HPDE6-E6E7 (cell line): ENCODE data around the gene NADSYN1.

Experiments used
- DNase-seq: peaks from one replicate; pipeline ENCODE4 v3.0.0; 2011; ENCODE audit warnings: missing footprints; ENCODE audit errors: extremely low spot score

The NADSYN1 gene

GRCh38 chr11:71451596-71452198 is 1.3 kb upstream of the NADSYN1 start:
- DNase-seq, result no peak

GRCh38 chr11:71452199-71453036 is 585 bp upstream of the NADSYN1 start:
- DNase-seq, result no peak

DNA sequence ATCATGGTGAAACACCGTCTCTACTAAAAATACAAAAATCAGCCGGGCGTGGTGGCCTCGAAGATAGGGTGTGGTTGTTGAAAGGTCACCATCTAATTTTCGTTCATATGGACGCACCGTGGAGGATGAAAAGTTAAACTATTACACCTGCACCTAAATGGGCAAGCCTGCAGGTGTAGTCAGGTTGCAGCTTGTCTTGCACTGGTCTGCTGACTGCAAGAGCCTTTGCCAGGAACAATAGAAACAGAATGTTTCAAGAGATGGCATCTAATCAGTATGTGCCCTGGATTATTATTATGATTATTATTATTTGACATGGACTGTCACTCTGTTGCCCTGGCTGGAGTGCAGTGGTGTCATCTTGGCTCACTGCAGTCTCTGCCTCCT is 908 bp downstream of the NADSYN1 start:
- DNase-seq, result no peak

GRCh38 chr11:71454470-71455113 is 1.6 kb downstream of the NADSYN1 start:
- DNase-seq, result no peak

DNA sequence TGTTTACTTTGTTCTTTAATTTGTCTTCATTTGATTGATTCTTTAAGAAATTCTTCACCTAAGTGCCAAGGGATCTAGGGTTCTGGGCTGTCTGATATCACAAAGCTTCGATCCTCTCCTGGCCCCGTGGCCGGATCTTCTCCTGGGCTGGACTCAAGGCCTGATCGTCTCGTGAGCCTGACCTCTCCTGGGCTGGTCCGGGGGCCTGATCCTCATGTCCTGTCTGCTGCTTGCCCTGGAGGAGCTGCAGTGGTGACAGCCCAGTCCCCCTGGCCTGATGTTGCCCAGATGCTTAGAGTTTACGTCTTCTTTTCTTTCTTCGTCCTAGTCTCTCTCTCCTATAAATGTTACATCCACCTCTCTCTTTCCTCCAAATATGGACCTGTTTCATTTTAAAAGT is 3.3 kb downstream of the NADSYN1 start:
- DNase-seq, result no peak

DNA sequence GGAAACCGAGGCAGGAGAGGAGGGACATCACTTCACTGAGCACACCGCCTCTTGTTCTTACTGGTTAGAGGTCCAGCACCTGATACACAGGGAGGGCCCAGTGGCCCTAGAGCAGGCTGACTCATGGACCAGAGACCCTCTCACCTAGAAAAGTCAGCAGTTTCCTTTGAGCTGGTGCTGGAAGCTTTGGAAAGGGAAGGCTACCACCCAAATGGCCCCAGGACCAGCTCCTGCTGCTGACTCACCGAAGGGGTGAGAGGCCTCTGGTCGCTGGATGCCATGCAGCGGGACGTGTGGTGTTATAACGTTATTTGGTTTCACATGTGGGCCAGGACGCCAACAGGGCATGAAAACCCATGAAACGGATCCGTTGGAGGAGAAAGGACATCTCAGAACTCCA is 3.8 kb downstream of the NADSYN1 start:
- DNase-seq, result no peak

DNA sequence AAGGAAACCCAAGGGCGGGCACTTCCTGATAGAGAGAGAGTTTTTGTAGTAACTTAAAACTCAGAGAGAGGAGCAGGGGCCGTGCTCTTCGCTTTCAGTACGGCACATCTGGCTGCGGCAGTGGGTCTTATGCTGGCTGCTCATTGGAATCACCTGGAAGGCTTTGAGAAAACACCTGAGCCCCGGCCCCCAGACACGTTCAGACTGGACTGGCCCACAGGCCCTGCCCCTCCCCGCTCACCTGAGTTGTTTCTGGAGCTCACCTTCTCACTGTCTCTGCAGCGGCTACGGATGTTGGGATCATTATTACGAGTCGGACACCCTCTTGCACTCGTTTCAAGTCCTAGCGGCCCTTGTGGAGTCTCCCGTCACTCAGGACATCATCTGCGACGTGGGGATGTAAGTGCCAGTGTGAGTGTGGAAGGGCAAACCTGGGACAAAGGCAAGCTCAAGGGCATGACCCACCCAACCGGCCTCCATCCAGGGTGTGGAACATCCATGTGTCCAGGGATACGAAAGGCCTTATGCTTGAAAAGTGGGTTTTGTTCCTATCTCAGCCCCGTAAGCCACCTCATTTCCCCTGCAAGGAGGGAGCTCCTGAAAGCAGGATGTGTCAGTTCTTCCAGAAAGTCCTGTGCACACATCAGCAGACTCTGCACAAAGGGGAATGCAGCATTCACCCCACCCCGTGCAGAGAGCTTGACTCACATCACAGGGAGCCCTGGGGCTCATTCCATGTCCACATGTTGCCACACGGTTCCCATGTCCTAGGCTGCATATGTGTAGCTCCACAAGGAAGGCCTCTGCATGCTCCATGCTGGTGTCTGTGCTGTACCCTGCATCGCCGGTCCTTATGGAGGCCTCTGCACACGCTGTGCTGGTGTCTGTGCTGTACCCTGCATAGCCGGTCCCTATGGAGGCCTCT is 5.4 kb downstream of the NADSYN1 start:
- no peak for DNase-seq

DNA sequence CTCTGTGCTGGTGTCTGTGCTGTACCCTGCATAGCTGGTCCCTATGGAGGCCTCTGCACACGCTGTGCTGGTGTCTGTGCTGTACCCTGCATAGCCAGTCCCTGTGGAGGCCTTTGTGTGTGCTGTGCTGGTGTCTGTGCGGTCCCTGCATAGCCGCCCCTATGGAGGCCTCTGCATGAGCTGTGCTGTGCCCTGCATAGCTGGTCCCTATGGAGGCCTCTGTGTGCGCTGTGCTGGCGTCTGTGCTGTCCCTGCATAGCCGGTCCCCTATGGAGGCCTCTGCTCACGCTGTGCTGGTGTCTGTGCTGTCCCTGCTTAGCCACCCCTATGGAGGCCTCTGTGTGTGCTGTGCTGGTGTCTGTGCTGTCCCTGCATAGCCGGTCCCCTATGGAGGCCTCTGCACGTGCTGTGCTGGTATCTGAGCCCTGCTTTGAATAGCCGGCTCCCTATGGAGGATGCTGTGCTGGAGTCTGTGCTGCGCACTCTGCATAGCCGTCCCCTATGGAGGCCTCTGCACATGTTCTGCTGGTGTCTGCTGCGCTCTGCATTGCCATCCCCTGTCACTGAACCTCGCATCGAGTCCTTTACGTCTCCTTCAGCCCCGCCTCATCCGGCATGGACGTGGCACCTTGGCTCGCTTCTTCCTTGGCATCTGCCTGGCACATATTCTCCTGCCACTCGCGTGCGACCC is 6.2 kb downstream of the NADSYN1 start:
- no peak for DNase-seq

DNA sequence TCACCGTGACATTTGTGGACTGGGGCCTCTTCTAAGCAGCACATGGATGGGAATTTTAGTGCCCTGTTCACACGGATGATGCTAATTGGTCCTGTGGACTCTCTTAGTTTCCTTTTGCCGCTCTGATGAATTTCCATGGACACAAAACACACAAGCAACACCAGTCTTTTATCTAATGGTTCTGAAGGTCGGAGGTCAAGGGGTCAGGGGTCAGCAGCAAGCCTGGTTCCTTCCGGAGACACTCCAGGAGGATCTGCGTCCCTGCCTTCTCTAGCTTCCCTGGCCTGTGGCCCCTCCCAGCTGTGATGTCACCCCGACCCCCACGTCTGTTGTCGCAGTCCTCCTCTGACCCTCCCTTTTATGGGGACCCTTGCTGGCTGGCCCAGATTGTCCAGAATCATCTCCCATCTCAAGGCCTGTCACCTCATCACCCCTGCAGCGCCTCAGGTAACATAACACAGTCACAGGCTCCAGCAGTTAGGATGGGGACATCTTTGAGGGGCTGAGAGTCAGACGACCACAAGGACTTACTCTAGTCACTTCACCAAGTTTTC is 6.8 kb downstream of the NADSYN1 start:
- DNase-seq, result no peak

DNA sequence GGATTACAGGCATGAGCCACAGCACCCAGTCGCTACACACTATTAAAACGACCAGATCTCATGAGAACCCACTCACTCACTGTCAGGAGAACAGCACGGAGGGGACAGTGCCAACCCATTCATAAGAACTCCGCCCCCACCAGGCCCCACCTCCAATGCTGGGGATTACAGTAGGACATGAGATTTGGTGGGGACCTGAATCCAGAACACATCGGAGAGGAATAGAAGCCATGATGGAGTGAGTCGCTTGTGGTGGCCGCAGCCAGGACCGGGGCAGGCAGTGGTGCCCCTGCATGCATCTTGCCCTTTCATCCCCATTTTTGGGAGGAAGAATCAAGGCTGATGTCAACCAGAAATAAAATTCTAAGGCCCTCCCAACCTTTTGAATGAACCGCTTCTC is 8.7 kb downstream of the NADSYN1 start:
- no peak for DNase-seq

DNA sequence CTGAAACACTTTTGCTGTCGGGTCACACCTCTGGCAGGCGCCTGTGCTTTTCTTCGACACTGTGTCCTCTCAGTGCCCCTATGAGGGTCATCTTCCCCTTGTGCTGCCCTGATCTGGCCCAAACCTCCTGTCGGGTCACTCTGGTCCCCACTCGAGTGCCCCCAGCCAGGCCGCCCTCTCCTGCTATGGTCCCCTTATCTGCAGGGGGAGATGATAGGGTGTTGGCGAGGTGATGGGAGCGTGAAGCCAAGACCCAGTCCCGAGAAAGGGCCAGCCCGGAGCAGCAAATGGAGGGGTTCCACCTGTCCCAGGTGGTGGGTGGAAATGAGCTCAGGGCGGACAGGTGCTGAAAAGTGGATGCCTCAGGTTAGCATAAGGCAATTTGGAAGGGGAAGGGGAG is 9.7 kb downstream of the NADSYN1 start:
- DNase-seq, result no peak

GRCh38 chr11:71463331-71464211 is 10.6 kb downstream of the NADSYN1 start:
- DNase-seq, result no peak

DNA sequence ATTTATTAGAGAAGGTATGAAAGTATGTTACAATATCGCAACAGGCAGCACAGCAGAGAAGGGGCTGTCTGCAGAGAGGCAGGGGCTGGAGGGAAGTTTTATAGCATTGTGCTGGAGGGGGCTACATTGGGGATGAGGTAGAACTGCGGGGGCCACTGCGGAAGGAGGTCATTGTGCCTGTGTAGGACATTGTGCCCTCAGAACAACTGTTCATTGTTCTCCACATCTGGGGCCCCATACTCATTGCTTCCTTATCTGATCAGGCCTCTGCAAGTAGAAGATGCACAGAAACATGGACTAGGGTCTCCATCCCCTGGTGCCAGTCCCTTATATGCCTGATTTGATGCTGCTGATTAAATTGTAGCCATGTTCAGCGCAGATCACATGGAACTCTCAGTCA is 12.1 kb downstream of the NADSYN1 start:
- DNase-seq, result no peak

GRCh38 chr11:71466358-71466757 is 13.4 kb downstream of the NADSYN1 start:
- DNase-seq, result no peak

DNA sequence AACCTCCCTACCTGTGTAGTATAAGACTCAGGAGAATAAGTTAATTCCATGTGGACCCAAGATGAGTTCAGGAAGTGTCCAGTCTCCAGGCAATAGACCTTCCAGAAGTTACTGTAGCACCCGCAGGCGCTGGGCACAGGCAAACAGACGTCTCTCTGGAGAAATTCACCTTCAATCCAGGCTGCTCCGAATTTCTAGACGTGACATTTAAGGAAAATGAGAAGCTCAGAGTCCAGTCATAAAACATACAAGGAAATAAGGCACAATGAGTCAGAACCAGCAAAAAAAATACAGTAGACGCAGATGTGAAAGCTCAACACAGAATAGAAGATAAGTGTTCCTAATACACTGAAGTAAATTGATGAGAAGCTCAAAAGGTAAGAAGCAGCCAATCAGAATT is 14.2 kb downstream of the NADSYN1 start:
- no peak for DNase-seq

GRCh38 chr11:71470946-71471345 is 17.9 kb downstream of the NADSYN1 start:
- DNase-seq, result no peak

DNA sequence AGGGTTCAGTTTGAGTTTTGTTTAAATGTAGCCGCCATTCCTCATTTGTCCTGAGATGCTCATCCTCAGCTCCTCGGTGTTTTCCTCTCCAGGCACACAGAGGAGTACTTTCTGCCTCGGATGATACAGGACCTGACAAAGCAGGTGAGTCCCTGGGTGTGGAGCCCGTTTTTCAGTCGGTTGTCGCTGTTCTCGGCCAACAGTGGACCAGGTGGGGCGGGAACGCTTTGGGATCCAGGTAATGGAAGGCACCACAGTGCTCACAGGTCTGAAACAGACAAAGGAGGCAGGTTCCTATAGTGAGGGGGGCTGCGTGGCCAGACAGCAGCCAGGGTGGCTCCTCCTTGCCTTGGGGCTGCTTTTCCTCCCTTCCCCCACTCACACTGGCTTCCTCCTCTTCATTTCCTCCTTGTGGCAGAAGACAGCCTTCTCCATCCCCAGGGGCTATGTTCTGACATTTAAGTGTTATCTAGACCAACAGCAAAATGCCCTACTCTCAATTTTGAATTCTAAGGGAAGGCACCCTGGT is 19.4 kb downstream of the NADSYN1 start:
- no peak for DNase-seq

- DNase-seq, result no peak
These were observed 20.2 kb downstream of the NADSYN1 start for GRCh38 chr11:71472941-71473792.

DNA sequence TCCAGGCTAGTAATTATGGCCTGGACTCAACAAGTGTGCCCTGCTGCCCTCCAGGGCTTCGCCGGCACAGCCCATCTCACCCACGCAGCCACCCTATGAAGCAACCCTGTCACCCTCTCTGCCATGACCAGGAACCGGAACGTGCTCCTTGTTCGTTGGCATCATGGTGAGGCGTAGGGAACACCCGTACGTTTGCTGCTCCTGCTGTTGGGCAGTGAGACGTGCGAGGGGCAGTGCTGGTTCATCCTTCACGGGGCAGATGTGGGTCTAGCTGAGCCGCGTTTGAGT is 20.7 kb downstream of the NADSYN1 start:
- DNase-seq, result no peak
